HG03135 (cell line): Measurements from ENCODE around the gene PRR23E.

ENCODE experiments used
- ATAC-seq: cut with Tn5 transposase; IDR thresholded peaks from one replicate; pipeline ENCODE4 v1.9.1; 2021; ENCODE audit warnings: mild to moderate bottlenecking, moderate library complexity; ENCODE audit not compliant: unreplicated experiment

PRR23E gene

GRCh38 chr3:127207727-127208482 is 15.0 kb downstream of the PRR23E start:
- no peak for ATAC-seq

- no peak for ATAC-seq
Measured at GRCh38 chr3:127208483-127209100, 15.7 kb downstream of the PRR23E start.

- no peak for ATAC-seq
Measured at GRCh38 chr3:127209155-127209839, 16.4 kb downstream of the PRR23E start.

- ATAC-seq, result no peak
Measured at GRCh38 chr3:127209840-127210653, 17.1 kb downstream of the PRR23E start.

DNA sequence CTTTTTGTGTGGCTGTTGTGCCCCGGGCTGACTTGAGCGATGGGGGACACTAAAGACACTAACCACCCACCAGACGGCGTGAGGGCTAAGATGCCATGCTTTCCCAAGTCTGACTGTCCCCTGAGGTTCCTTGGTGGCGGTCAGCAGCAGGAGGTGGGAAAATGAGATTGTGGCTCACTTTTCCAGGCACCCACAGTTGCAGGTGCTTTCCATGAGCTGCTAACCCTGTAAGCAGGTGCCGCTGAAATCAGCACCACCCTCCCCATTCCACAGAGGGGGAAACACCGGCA is 17.7 kb downstream of the PRR23E start:
- ATAC-seq, result no peak

DNA sequence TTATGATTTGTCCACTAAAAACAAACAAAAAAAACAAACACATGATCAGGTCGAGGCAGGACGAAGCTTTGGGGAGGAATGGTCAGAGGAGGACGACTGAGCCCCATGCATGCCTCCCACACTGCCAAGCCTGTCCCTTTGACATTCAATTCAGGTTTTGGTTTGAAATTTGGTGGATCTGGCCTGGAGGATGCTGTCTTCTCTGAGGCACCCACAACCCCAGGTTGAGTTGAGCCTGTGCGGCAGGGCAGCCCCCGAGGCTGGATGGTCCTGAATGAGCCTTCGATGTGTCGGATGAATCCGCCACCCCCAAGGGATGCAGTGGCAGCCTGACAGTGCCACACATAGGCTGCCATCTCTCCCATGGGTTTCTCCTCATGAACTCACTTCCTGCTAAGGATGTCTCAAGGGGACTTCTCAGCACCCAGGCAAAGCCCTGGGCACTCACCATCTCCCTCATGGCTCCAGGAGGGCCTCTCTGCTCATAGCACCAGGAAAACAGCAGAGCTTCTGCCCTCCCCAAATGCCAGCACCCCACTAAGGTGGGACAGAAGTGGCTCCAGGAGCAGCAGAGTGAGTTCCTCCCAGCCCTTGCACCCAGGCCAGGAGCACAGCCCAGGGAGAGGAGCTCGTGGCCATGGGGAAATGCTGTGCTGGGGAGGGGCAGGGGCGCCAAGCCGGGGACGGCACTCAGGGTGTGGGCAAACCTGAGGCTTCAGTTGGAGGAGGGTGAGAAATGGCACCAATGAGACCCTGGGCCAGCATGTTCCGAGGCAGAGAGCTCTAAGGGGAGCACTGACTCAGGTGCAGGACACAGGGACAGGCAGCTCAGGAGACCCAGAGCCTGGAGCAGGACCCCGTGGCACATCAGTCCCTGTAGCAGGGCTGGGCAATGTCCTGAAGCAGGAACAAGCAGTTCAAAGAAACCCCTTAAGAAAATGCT is 18.5 kb downstream of the PRR23E start:
- ATAC-seq, result no peak

DNA sequence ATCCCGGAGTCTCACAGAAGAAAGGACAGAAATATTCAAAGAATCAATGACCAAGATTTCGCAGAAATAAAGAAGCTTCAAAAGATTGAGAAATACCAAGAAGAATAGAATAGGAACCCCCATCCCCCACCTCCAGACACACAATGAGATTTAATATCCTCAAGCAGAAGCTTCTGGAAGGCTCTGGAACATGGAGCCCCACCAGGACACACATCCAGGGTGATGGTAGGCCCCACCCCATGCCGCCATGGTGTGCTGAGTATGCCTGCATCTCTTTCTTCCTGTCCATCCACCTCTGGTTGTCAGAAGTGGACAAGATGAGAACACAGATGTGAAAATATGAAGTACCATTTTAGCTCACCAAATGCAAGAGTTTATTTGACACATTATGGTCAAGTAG is 19.3 kb downstream of the PRR23E start:
- ATAC-seq, result no peak

GRCh38 chr3:127212711-127213110 is 19.8 kb downstream of the PRR23E start:
- ATAC-seq, result no peak

DNA sequence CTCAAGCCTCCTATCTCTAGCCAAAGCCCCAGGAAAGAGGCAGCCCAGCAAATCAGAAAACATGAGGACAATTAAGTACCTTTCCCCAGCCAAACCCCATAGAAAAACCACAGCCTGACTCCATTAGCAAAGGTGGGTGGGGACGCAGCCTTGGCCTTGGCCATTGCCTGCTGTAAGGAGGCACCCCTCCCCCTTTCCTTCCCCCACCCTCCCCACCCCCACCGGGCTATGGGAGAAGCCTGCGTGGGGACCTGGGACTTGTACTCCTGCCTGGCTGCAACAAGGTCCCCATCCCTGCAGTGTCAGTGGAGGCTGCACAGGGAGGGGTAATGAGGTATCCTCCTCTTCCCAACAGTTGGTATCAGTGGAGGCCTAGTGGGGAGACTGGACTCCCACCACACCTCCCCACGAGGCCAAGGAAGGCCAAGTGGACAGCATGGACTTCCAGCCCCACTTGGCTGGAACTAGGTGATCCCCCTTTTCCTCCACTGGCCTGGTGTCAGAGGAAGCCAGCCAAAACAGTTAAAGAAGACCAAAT is 20.5 kb downstream of the PRR23E start:
- no peak for ATAC-seq

DNA sequence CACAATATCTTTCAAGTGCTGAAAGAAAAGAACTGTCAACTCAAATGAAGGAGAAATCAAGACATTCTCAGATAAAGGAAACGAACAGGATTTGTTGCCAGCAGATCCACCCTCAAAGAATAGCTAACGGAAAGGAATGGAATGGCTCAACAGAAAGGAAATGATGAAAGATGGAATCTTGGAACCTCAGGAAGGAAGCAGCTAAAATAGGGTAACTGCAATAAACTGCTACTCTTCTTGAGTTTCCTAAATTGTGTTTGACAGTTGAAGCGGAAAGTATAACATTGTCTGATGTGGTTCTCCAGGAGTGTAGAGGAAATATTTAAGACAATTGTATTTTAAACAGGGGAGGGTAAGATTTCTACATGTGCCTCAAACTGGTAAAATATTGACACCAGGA is 22.0 kb downstream of the PRR23E start:
- ATAC-seq, result no peak

- ATAC-seq, result no peak
Measured at GRCh38 chr3:127215714-127216414, 22.9 kb downstream of the PRR23E start.

DNA sequence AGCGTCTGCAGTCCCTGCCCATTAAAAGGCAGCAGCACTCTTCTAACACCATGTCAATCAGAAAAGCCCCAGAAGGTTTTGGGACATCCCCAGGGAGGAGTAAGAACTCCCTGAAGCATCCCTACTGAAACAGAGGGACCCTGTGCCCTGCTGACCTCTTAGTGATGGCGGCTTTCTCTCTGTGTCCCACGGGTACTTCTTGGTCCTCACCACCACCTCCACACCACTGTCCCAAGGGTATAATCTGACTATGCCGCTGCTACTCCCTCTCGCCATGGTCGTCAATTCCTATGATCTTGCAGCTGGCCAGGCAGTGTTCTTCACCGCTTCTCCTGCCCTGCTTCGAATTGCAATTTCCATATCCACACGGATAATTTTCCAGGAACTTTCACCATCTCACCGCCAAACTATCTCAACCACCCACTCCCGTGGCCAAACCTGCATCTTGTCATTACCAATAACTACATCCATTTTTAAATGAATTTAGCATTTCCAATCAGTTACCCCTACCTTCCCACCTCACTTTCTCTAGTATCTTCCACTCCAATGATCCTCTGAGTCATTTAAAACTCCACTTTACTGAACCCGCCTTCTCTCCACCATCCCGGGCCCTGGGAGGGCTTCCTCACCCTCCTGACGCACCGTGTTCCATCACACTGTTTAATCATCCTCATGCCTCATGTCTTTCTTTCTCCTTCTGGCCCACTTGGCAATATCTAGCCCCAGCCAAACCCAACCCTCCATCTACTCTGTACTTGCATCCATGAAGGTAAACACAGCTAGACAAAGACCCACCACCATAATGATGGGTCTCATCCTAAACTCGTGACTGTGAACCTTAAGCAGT is 23.7 kb downstream of the PRR23E start:
- no peak for ATAC-seq

GRCh38 chr3:127217596-127218453 is 24.9 kb downstream of the PRR23E start:
- ATAC-seq, result no peak

DNA sequence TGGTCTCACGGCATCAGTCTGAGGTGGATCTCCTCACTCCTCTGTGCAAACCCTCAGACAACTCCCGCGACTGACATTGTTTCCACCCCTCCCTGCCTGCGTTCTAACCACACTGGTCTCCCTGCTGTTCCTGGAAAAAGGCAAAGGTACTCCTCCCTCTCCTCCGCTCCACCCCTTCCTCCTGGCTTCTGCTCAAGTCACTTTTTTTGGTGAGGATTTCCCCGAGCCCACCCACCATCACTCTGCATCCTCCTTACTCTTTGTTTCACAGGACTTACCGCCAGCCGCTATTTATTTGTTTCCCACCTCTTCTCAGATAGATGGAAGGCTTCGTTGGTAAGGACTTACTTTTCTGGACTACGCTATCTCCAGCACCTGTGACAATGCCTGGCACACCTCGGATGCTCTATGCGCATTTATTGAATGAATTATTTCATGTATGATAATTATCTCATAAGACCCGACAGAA is 25.6 kb downstream of the PRR23E start:
- no peak for ATAC-seq

DNA sequence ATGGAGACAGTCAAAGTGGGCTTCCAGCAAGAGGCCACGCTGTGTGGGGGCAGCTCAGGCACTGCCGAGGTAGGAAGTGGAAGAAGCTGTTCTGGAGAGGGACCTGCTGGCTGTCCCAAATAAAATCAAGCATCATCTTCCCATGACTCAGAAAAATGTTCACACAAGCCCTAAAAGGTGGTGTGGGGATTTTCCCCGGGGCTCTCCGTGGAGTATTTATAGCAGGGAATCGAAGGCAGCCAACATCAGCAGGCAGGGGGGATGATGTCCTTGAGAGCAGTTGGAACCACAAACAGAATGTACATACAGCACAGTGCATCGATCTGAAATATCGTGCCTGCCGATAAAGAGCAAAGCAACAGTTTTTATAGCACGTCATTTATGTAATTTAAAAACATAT is 27.6 kb downstream of the PRR23E start:
- no peak for ATAC-seq

DNA sequence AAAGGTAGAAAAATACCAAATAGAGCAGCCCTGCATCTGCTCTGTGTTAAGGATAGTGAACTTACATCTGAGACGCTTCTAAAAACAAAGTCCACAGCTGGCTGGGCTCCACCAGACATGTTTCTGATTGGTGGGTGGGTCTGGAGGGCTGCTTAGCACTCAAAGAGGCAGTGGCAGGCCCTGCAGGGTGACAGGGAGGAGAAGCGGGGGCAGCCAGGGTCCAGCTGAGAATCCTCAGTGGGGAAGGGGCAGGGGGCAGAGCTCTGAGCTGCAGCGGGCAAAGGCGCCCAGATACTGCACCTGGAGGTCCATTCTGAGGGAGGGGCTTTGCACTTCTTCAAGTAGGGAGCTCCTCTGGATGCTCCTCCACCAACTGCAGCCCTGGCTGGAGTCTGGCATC is 28.1 kb downstream of the PRR23E start:
- no peak for ATAC-seq

DNA sequence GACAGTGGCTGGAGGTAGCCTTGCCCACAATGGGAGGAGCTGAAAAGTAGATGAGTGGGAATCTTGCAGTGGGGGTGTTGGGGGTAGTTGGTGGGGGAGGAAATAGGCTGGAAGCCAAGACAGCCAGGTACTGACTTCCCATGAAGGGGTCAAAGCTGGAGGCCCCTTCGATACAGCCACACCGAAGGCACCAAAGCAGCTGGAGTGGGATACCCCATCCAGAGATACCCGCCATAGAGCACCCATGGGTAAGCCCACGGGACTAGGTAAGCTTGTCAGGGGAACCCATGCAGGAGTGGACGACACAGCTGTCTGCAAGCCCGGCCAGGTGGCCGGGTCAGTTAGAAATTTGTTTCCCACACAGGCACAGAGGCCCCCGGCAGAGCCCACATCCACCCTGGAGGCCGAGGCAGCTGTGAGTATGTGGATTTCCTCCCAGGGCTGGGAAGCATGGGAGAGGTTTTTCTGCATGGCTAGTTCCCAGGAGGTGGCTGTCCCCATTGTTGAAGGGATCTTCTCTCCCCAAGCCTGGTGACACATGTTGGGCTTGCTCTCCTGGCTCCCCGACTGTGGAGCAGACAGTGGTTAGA is 28.6 kb downstream of the PRR23E start:
- ATAC-seq, result no peak
